OCI-LY7 (cell line): ENCODE data around the gene CRACR2B.

Experiments used
- CTCF ChIP-seq: fragments of 200-600 bp; sonication (generic); conservative IDR thresholded peaks from 2 replicates; pipeline ENCODE4 v1.5.1; 2014; ENCODE audit warnings: mild to moderate bottlenecking, antibody characterized with exemption, low read length, moderate library complexity, mixed read lengths
- EZH2phosphoT487 ChIP-seq: fragments of 200-600 bp; sonication (generic); IDR thresholded peaks from 2 replicates; pipeline ENCODE4 v1.6.1; 2018; ENCODE audit warnings: low read depth, borderline replicate concordance, mild to moderate bottlenecking, mixed run types, antibody characterized with exemption, low read length, moderate library complexity, mixed read lengths

DNA sequence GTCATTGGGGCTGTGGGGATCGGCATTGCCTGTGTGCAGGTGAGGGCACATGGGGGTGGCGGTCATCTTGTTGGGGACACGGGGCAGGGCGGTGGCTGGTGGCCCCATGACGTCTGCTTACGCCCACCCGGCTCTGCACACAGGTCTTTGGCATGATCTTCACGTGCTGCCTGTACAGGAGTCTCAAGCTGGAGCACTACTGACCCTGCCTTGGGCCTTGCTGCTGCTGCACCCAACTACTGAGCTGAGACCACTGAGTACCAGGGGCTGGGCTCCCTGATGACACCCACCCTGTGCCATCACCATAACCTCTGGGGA, 10.2 kb downstream of the CRACR2B start:
- no peak for TF ChIP-seq CTCF
- TF ChIP-seq EZH2phosphoT487, result no peak
